Measurements from ENCODE around the gene APOC3. TPM values are rescaled to one million over a fixed set of nuclear protein-coding genes. Genes with fewer than 3 reads are reported as not detected.

APOC3 gene
- total RNA-seq, 1 experiment from 2014 or later: 128 TPM

DNA sequence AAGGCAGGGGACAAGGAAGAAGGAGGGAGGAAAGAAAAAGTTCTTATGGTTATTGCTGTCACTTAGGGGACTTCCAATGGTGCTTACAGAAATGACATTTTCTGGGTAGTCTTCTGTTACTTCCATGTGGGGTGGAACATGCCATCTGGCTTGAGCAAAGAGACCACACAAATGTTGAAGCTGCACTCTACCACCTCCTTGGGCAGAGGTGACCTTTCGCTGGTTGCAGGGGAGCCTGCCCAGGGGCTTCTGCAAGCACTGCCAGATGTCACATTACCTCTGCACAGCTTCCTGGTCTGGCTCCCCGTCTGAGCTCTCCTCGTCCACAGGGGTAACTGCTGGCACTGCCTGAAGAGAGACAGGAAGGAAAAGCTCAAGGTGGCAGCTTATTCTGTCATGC, 40.3 kb downstream of the APOC3 start:
- DNase-seq: no peak
- Mint-ChIP-seq H3K4me3 (ENCODE audit: unreplicated experiment) (no peak overlapping the region), H3K36me3 (ENCODE audit: insufficient read depth, unreplicated experiment) (peaks cover 75% of the 10 kb centered on the region), H3K27ac (ENCODE audit: unreplicated experiment) (no peak overlapping the region), H3K9me3 (ENCODE audit: unreplicated experiment) (no peaks in the 10 kb centered on the region), H3K27me3 (ENCODE audit: insufficient read depth, unreplicated experiment) (no peaks in the 10 kb centered on the region), H3K4me1 (ENCODE audit: low read depth, unreplicated experiment) (peaks cover 12% of the 10 kb centered on the region)
- intact Hi-C loops (cut with micrococcal nuclease; ENCODE audit: unreplicated experiment): loop anchor here (5.0 kb wide), 1 partner anchor 1008 kb away; no protein-coding TSS in a partner anchor
- Histone ChIP-seq H3K9me3 (no peaks in the 10 kb centered on the region), H3K4me3 (ENCODE audit: low read depth, low read length) (no peak overlapping the region), H3K27me3 (replicated peaks; ENCODE audit: control insufficient read depth, insufficient read depth, low read length) (no peaks in the 10 kb centered on the region), H3K36me3 (ENCODE audit: control insufficient read depth, insufficient read depth, low read length) (peaks cover 6% of the 10 kb centered on the region), H3K4me1 (peaks cover 18% of the 10 kb centered on the region)
- CTCF ChIA-PET: interaction anchor here (0.6 kb wide), 1 partner anchor 196 kb away, joined by 3 read pairs; no protein-coding TSS in a partner anchor
- BruUV-seq (replicated peaks): no TSS peak
- TF ChIP-seq, protein P1, sequence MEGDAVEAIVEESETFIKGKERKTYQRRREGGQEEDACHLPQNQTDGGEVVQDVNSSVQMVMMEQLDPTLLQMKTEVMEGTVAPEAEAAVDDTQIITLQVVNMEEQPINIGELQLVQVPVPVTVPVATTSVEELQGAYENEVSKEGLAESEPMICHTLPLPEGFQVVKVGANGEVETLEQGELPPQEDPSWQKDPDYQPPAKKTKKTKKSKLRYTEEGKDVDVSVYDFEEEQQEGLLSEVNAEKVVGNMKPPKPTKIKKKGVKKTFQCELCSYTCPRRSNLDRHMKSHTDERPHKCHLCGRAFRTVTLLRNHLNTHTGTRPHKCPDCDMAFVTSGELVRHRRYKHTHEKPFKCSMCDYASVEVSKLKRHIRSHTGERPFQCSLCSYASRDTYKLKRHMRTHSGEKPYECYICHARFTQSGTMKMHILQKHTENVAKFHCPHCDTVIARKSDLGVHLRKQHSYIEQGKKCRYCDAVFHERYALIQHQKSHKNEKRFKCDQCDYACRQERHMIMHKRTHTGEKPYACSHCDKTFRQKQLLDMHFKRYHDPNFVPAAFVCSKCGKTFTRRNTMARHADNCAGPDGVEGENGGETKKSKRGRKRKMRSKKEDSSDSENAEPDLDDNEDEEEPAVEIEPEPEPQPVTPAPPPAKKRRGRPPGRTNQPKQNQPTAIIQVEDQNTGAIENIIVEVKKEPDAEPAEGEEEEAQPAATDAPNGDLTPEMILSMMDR (IDR thresholded peaks at IDR 0.05; ENCODE audit: insufficient read depth in 1 of 2, low read depth in 1 of 2, low read length in 1 of 2, severe bottlenecking in 1 of 2, unreplicated experiment in 1 of 2): no peak
- POLR2A ChIA-PET: no interaction called here

DNA sequence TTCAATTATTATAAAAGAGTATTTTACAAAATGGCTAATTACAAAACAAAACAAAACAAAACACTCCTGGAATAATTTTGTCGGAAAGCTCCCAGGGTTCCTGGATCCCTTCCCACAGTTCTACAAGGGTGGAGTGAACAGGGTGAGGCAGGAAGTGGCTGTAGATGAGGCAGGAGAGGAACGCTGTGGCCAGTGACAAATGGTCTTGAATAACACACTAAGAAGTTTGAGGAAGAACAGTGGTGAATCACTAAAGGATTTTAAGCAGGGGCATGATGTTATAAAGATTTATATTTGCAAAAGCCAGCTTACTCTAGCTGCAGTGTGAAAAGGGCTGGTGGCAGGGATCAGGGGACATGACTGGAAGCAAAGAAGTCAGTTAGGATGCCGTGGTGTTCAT, 41.5 kb downstream of the APOC3 start:
- POLR2A ChIA-PET: no interaction called here
- no peak for DNase-seq

GRCh38 chr11:116873381-116873780, 43.7 kb downstream of the APOC3 start:
- H3K27me3 Mint-ChIP-seq (ENCODE audit: insufficient read depth, unreplicated experiment): no peaks in the 10 kb centered on the region
- H3K9me3 ChIP-seq: no peaks in the 10 kb centered on the region
- H3K4me3 Mint-ChIP-seq (ENCODE audit: unreplicated experiment): no peak overlapping the region
- intact Hi-C loops (cut with micrococcal nuclease; ENCODE audit: unreplicated experiment): loop anchor here (5.0 kb wide), 1 partner anchor 1011 kb away; no protein-coding TSS in a partner anchor
- peaks cover 5% of the 10 kb centered on the region for H3K36me3 ChIP-seq (ENCODE audit: control insufficient read depth, insufficient read depth, low read length)
- H3K4me1 ChIP-seq: peaks cover 41% of the 10 kb centered on the region
- H3K9me3 Mint-ChIP-seq (ENCODE audit: unreplicated experiment): no peaks in the 10 kb centered on the region
- H3K27ac Mint-ChIP-seq (ENCODE audit: unreplicated experiment): no peak overlapping the region
- peaks cover 73% of the 10 kb centered on the region for H3K36me3 Mint-ChIP-seq (ENCODE audit: insufficient read depth, unreplicated experiment)
- TF ChIP-seq, protein P1 (IDR thresholded peaks at IDR 0.05; ENCODE audit: insufficient read depth in 1 of 2, low read depth in 1 of 2, low read length in 1 of 2, severe bottlenecking in 1 of 2, unreplicated experiment in 1 of 2): no peak
- ChIA-PET CTCF (interaction anchor here (1.5 kb wide), 1 partner anchor 37 kb away, joined by 3 read pairs; no protein-coding TSS in a partner anchor), POLR2A (no interaction called here)
- BruUV-seq (replicated peaks): no TSS peak
- H3K4me1 Mint-ChIP-seq (ENCODE audit: low read depth, unreplicated experiment): peaks cover 40% of the 10 kb centered on the region
- no peaks in the 10 kb centered on the region for H3K27me3 ChIP-seq (replicated peaks; ENCODE audit: control insufficient read depth, insufficient read depth, low read length)
- H3K4me3 ChIP-seq (ENCODE audit: low read depth, low read length): no peak overlapping the region
- DNase-seq: no peak

More for the DNA sequence above, 41.5 kb downstream of the APOC3 start:
- no TSS peak for BruUV-seq (replicated peaks)
- Mint-ChIP-seq H3K9me3 (ENCODE audit: unreplicated experiment) (no peaks in the 10 kb centered on the region), H3K36me3 (ENCODE audit: insufficient read depth, unreplicated experiment) (peaks cover 67% of the 10 kb centered on the region), H3K27ac (ENCODE audit: unreplicated experiment) (no peak overlapping the region), H3K4me1 (ENCODE audit: low read depth, unreplicated experiment) (peaks cover 24% of the 10 kb centered on the region), H3K27me3 (ENCODE audit: insufficient read depth, unreplicated experiment) (no peaks in the 10 kb centered on the region), H3K4me3 (ENCODE audit: unreplicated experiment) (no peak overlapping the region)
- TF ChIP-seq, protein P1 (IDR thresholded peaks at IDR 0.05; ENCODE audit: insufficient read depth in 1 of 2, low read depth in 1 of 2, low read length in 1 of 2, severe bottlenecking in 1 of 2, unreplicated experiment in 1 of 2): no peak
- Histone ChIP-seq H3K9me3 (no peaks in the 10 kb centered on the region), H3K4me3 (ENCODE audit: low read depth, low read length) (no peak overlapping the region), H3K27me3 (replicated peaks; ENCODE audit: control insufficient read depth, insufficient read depth, low read length) (no peaks in the 10 kb centered on the region), H3K36me3 (ENCODE audit: control insufficient read depth, insufficient read depth, low read length) (peaks cover 7% of the 10 kb centered on the region), H3K4me1 (peaks cover 30% of the 10 kb centered on the region)
- intact Hi-C loops (cut with micrococcal nuclease; ENCODE audit: unreplicated experiment): loop anchor here (5.0 kb wide), 1 partner anchor 1009 kb away; no protein-coding TSS in a partner anchor
- CTCF ChIA-PET: no interaction called here

Data from Caco-2 (cell line).